ENCODE data around the gene SCPEP1.

DNA sequence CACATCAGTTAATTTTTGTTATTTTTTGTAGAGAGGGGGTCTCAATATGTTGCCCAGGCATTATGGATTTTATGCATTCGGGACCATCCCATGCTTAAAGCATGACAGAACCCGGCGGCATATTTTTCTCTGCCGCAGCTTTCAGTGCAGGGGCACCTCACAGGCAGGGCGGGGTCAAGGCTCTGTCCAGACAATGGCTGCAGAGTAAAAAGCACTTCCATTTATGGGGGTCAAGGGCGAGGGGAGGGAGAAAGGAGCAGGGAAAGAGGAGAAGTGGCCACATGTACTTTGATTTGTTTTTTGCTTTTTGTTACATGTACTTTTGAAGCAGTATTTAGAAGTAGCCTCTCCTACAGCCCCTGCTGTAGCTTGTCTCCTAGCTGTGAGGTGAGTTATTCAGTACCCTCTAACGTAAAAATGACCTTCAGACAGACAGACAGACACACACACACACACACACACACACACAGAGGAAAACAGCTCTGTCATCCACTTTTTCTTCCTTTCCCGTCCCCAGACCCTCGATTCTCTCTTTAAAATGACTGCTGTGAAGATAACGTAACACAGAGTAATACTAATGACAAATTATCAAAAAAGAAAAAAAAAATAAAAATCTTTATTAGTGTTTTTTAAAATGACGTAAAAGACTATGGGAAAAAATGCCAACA lies 856 bp upstream of the SCPEP1 start:
- TF ChIP-seq ZFX (CRISPR knock-in tag; IDR thresholded peaks at IDR 0.05; ENCODE audit: low read depth) = no peak
- 0 out of 2 replicates have a peak, but pooled peaks have one; percentile 13 for TF ChIP-seq PHF20 (CRISPR knock-in tag; IDR thresholded peaks at IDR 0.05)
- TF ChIP-seq ZBTB7A (CRISPR knock-in tag; IDR thresholded peaks at IDR 0.05) = no peak
- no peak for TF ChIP-seq SMAD1 (CRISPR knock-in tag; IDR thresholded peaks at IDR 0.05; ENCODE audit: borderline replicate concordance, low read depth)
- TF ChIP-seq MYC (CRISPR knock-in tag; IDR thresholded peaks at IDR 0.05; ENCODE audit: borderline replicate concordance) = no peak
- TF ChIP-seq, protein P1, sequence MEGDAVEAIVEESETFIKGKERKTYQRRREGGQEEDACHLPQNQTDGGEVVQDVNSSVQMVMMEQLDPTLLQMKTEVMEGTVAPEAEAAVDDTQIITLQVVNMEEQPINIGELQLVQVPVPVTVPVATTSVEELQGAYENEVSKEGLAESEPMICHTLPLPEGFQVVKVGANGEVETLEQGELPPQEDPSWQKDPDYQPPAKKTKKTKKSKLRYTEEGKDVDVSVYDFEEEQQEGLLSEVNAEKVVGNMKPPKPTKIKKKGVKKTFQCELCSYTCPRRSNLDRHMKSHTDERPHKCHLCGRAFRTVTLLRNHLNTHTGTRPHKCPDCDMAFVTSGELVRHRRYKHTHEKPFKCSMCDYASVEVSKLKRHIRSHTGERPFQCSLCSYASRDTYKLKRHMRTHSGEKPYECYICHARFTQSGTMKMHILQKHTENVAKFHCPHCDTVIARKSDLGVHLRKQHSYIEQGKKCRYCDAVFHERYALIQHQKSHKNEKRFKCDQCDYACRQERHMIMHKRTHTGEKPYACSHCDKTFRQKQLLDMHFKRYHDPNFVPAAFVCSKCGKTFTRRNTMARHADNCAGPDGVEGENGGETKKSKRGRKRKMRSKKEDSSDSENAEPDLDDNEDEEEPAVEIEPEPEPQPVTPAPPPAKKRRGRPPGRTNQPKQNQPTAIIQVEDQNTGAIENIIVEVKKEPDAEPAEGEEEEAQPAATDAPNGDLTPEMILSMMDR (CRISPR knock-in tag; IDR thresholded peaks at IDR 0.05) = no peak
- no peak for TF ChIP-seq HCFC1 (IDR thresholded peaks at IDR 0.05; ENCODE audit: low read depth, low read length)
- TF ChIP-seq REL (CRISPR knock-in tag; conservative IDR thresholded peaks at IDR 0.05) = no peak
- TF ChIP-seq YEATS4 (CRISPR knock-in tag; IDR thresholded peaks at IDR 0.05; ENCODE audit: borderline replicate concordance) = no peak
- TF ChIP-seq EZH2 (conservative IDR thresholded peaks at IDR 0.05; ENCODE audit: low read depth, low read length) = no peak
- no peak for TF ChIP-seq FOXJ3 (CRISPR knock-in tag; IDR thresholded peaks at IDR 0.05; ENCODE audit: borderline replicate concordance)
- no peak for TF ChIP-seq HDAC2 (CRISPR knock-in tag; IDR thresholded peaks at IDR 0.05)
